Heart left ventricle (tissue), 13 donors: ENCODE results near the gene TXLNG.

ENCODE experiments used
- CTCF ChIP-seq, 12 donors: fragments of 200-600 bp; sonication (generic) in 4 of 12; IDR thresholded peaks; one replicate each; pipeline versions ENCODE4 v1.5.0 to v1.8.0; 2018 to 2022; ENCODE audit warnings: antibody characterized with exemption in 12 of 12, mild to moderate bottlenecking in 5 of 12
- POLR2A ChIP-seq, 2 donors: fragments of 450-650 bp; IDR thresholded peaks; one replicate each; pipeline ENCODE4 v1.6.1; 2017; ENCODE audit warnings: antibody characterized with exemption in 2 of 2, mild to moderate bottlenecking in 2 of 2, moderate library complexity in 2 of 2
- donor health status: ischemic (EF 13 %, LVEDD 7.1; RV severe dilation, severe dysfunction).
- donor health status: DM: no; HTN: yes; CAD: no.
- donor health status: DM: no; HTN: no; CAD: no.
- donor health status: ischemic (EF 25% LVEDD 6.9; RV normal size, moderate dysfunction).
- donor health status: ischemic (EF 25% LVEDD 5.7; RV mildly dilated, moderate dysfunction).
- donor health status: ischemic (EF 35%, LVEDD 5.7; RV mildly dilated, moderate dysfunction).
- donor health status: nonischemic (EF 11% LVEDD 7.7; RV severe dilation, severe dysfunction).
- donor health status: DM: yes; HTN: yes; CAD: no.
- donor health status: PGD.
- donor health status: ischemic (EF 29% LVEDD 5.4; RV normal size, mild dysfunction).
- donor health status: nonischemic (EF 23%, LVEDD 6.1; RV moderate dilation, normal function).

GRCh38 chrX:16828124-16828908, 42.0 kb downstream of the TXLNG start:
- TF ChIP-seq CTCF (IDR thresholded peaks at IDR 0.05) (no peak), POLR2A (IDR thresholded peaks at IDR 0.05) (no peak)
